ENCODE results near the gene KCNMA1. TPM values are rescaled to one million over a fixed set of nuclear protein-coding genes. Genes with fewer than 3 reads are reported as not detected.

KCNMA1 gene
- total and polyA plus RNA-seq, 9 of the 15 experiments (the other 6 are each of a cell fraction or from before 2014, with no cell fraction given) = 0.01 to 0.95 (median 0.15) TPM; not detected in 4

- TF ChIP-seq E2F4 (CRISPR knock-in tag; IDR thresholded peaks at IDR 0.05; ENCODE audit: low read depth) = no peak
These were observed 38.0 kb downstream of the KCNMA1 start (continued) for GRCh38 chr10:77599651-77600050.

- ATAC-seq (no peak), DNase-seq (ENCODE audit: extremely low read depth in 1 of 4, low spot score in 3 of 4) (no peak), FAIRE-seq (no peak)
- Histone ChIP-seq H3K27me3 (ENCODE audit: control insufficient read depth in 2 of 2, insufficient read depth in 2 of 2, low read length in 2 of 2) (peaks cover 18 to 55% of the 10 kb centered on the region in 2 experiments; a peak in 4 of 5 replicates), H3K9ac (ENCODE audit: insufficient read depth in 1 of 2, low read depth in 2 of 2, low read length in 2 of 2) (no peak overlapping the region), H3K4me1 (replicated peaks in 1 of 2; ENCODE audit: control insufficient read depth in 2 of 2, insufficient read depth in 2 of 2, low read length in 2 of 2) (no peaks in the 10 kb centered on the region), H3K4me3 (no peak overlapping the region), H3K36me3 (ENCODE audit: control insufficient read depth, insufficient read depth, low read length) (no peaks in the 10 kb centered on the region), H3K79me2 (ENCODE audit: control insufficient read depth, insufficient read depth, low read length) (no peaks in the 10 kb centered on the region), H2AFZ (ENCODE audit: low read depth, low read length) (no peak overlapping the region), H3K27ac (ENCODE audit: extremely low read depth, low read depth, low read length) (no peak overlapping the region), H3K9me1 (ENCODE audit: control insufficient read depth, insufficient read depth, low read length) (no peaks in the 10 kb centered on the region), H3K4me2 (ENCODE audit: insufficient read depth, low read length) (no peak overlapping the region), H3K9me3 (replicated peaks; ENCODE audit: control insufficient read depth, insufficient read depth, low read depth, low read length) (no peaks in the 10 kb centered on the region), H4K20me1 (replicated peaks; ENCODE audit: control insufficient read depth, insufficient read depth, low read length) (0 out of 2 replicates have a peak, but pooled peaks cover 3% of the 10 kb centered on the region)
- ChIA-PET CTCF (ENCODE audit: low intra/inter-chr PET ratio) (no interaction called here), POLR2A (no interaction called here)
- TF ChIP-seq ZNF384 (IDR thresholded peaks at IDR 0.05; ENCODE audit: low read depth, low read length) (no peak), TRIM28 (IDR thresholded peaks at IDR 0.05) (no peak)
- BruUV-seq (replicated peaks) = no TSS peak
- in situ Hi-C loops (cut with MboI) (no loop called here), intact Hi-C loops (cut with micrococcal nuclease) (no loop called here)
- 0% methylated on average over 4 of the region's 7 CpGs for WGBS (ENCODE audit: insufficient coverage, low coverage, missing lambda C conversion rate)
These were observed 39.0 kb downstream of the KCNMA1 start for GRCh38 chr10:77598606-77599005.

- in situ Hi-C loops (cut with MboI) = no loop called here
- H3K27ac ChIP-seq (ENCODE audit: extremely low read depth, low read depth, low read length) = no peak overlapping the region
- H3K4me1 ChIP-seq (replicated peaks in 1 of 2; ENCODE audit: control insufficient read depth in 2 of 2, insufficient read depth in 2 of 2, low read length in 2 of 2) = no peaks in the 10 kb centered on the region; a peak in 2 of 5 replicates
- H3K4me3 ChIP-seq = no peak overlapping the region
- peaks cover 16 to 47% of the 10 kb centered on the region in 2 experiments; a peak in 4 of 5 replicates for H3K27me3 ChIP-seq (ENCODE audit: control insufficient read depth in 2 of 2, insufficient read depth in 2 of 2, low read length in 2 of 2)
- H3K9me1 ChIP-seq (ENCODE audit: control insufficient read depth, insufficient read depth, low read length) = no peaks in the 10 kb centered on the region
- no peaks in the 10 kb centered on the region for H3K36me3 ChIP-seq (ENCODE audit: control insufficient read depth, insufficient read depth, low read length)
- TF ChIP-seq CEBPZ (IDR thresholded peaks at IDR 0.05; ENCODE audit: borderline replicate concordance, low read depth, low read length) = no peak
- TF ChIP-seq RBM25 (IDR thresholded peaks at IDR 0.05; ENCODE audit: low read depth, low read length, severe bottlenecking) = peak; percentile 42
- no peak for TF ChIP-seq POLR2B (IDR thresholded peaks at IDR 0.05; ENCODE audit: low read depth, partially characterized antibody)
- TF ChIP-seq ZC3H11A (IDR thresholded peaks at IDR 0.05; ENCODE audit: low read depth, low read length) = no peak
- ChIA-PET CTCF (ENCODE audit: low intra/inter-chr PET ratio) (no interaction called here), POLR2A (no interaction called here)
- H3K4me2 ChIP-seq (ENCODE audit: insufficient read depth, low read length) = no peak overlapping the region
- H2AFZ ChIP-seq (ENCODE audit: low read depth, low read length) = no peak overlapping the region
- no peaks in the 10 kb centered on the region for H3K9me3 ChIP-seq (replicated peaks; ENCODE audit: control insufficient read depth, insufficient read depth, low read depth, low read length)
- ATAC-seq = no peak
- no TSS peak for BruUV-seq (replicated peaks)
- no peak for FAIRE-seq
- H4K20me1 ChIP-seq (replicated peaks; ENCODE audit: control insufficient read depth, insufficient read depth, low read length) = 0 out of 2 replicates have a peak, but pooled peaks cover 2% of the 10 kb centered on the region
- no peak overlapping the region for H3K9ac ChIP-seq (ENCODE audit: insufficient read depth in 1 of 2, low read depth in 2 of 2, low read length in 2 of 2)
- no peak for DNase-seq (ENCODE audit: extremely low read depth in 1 of 4, low spot score in 3 of 4)
- intact Hi-C loops (cut with micrococcal nuclease) = no loop called here
- no peaks in the 10 kb centered on the region for H3K79me2 ChIP-seq (ENCODE audit: control insufficient read depth, insufficient read depth, low read length)
These were observed 40.0 kb downstream of the KCNMA1 start for GRCh38 chr10:77597560-77597959.
